WERI-Rb-1 (cell line): Measurements from ENCODE around the gene SDHAF2.
"Not testable (repeated sequence)": the region's sequence is repeated elsewhere in the genome, so short reads cannot be mapped to it uniquely, and the experiment has no call there.

Experiments
- DNase-seq: peaks from one replicate; pipeline ENCODE4 v3.0.0-alpha.2; 2020
- H3K27ac ChIP-seq: fragments of 250-450 bp; sonication (Bioruptor Pico); 2 replicates; pipeline ENCODE4 v1.5.1; 2020; ENCODE audit warnings: mild to moderate bottlenecking, moderate library complexity
- H3K27me3 ChIP-seq: fragments of 250-450 bp; sonication (Bioruptor Pico); 2 replicates; pipeline ENCODE4 v1.5.1; 2021; ENCODE audit warnings: mild to moderate bottlenecking, low read depth, moderate library complexity; ENCODE audit not compliant: insufficient read depth, severe bottlenecking
- H3K36me3 ChIP-seq: fragments of 250-450 bp; sonication (Bioruptor Pico); 2 replicates; pipeline ENCODE4 v1.5.1; 2020; ENCODE audit warnings: mild to moderate bottlenecking, moderate library complexity
- H3K4me3 ChIP-seq: 2 replicates; pipeline ENCODE4 v1.5.1; 2011; ENCODE audit warnings: low read depth, mild to moderate bottlenecking, control low read depth, low read length
- H3K9me3 ChIP-seq: fragments of 250-450 bp; sonication (Bioruptor Pico); 2 replicates; pipeline ENCODE4 v1.5.1; 2021; ENCODE audit warnings: mild to moderate bottlenecking, moderate library complexity; ENCODE audit not compliant: severe bottlenecking
- CTCF ChIP-seq: IDR thresholded peaks from 2 replicates; pipeline ENCODE4 v1.5.1; 2011; ENCODE audit warnings: low read depth, mild to moderate bottlenecking, control low read depth, inconsistent platforms, low read length

The SDHAF2 gene

GRCh38 chr11:61473370-61474012 is 43.6 kb downstream of the SDHAF2 start:
- H3K27me3 ChIP-seq = no peaks in the 10 kb centered on the region
- H3K4me3 ChIP-seq = no peak overlapping the region
- no peak for TF ChIP-seq CTCF
- no peaks in the 10 kb centered on the region for H3K36me3 ChIP-seq
- DNase-seq = no peak
- no peak overlapping the region for H3K27ac ChIP-seq
- H3K9me3 ChIP-seq = no peaks in the 10 kb centered on the region

GRCh38 chr11:61474013-61474643 is 44.2 kb downstream of the SDHAF2 start:
- no peak for TF ChIP-seq CTCF
- Histone ChIP-seq H3K9me3 (no peaks in the 10 kb centered on the region), H3K4me3 (no peak overlapping the region), H3K27ac (no peak overlapping the region), H3K36me3 (no peaks in the 10 kb centered on the region), H3K27me3 (no peaks in the 10 kb centered on the region)
- DNase-seq = no peak

GRCh38 chr11:61475433-61475832 is 45.5 kb downstream of the SDHAF2 start:
- DNase-seq = no peak
- no peak overlapping the region for H3K27ac ChIP-seq
- H3K9me3 ChIP-seq = no peaks in the 10 kb centered on the region
- no peak for TF ChIP-seq CTCF
- no peak overlapping the region for H3K4me3 ChIP-seq
- H3K27me3 ChIP-seq = no peaks in the 10 kb centered on the region
- no peaks in the 10 kb centered on the region for H3K36me3 ChIP-seq

- no peaks in the 10 kb centered on the region for H3K36me3 ChIP-seq
These were observed 46.4 kb downstream of the SDHAF2 start for GRCh38 chr11:61476371-61476770.

GRCh38 chr11:61477126-61477525 is 47.2 kb downstream of the SDHAF2 start:
- TF ChIP-seq CTCF = no peak
- Histone ChIP-seq H3K9me3 (no peaks in the 10 kb centered on the region), H3K27ac (no peak overlapping the region), H3K36me3 (no peaks in the 10 kb centered on the region), H3K4me3 (no peak overlapping the region), H3K27me3 (no peaks in the 10 kb centered on the region)
- DNase-seq = no peak

More at GRCh38 chr11:61476371-61476770, 46.4 kb downstream of the SDHAF2 start:
- no peak overlapping the region for H3K4me3 ChIP-seq
- H3K27ac ChIP-seq = no peak overlapping the region
- TF ChIP-seq CTCF = no peak
- peak; percentile 42 for DNase-seq
- H3K9me3 ChIP-seq = no peaks in the 10 kb centered on the region
- H3K27me3 ChIP-seq = no peaks in the 10 kb centered on the region

- Histone ChIP-seq H3K27me3 (no peaks in the 10 kb centered on the region), H3K9me3 (no peaks in the 10 kb centered on the region), H3K4me3 (no peak overlapping the region), H3K27ac (no peak overlapping the region), H3K36me3 (no peaks in the 10 kb centered on the region)
- peak; percentile 54 for DNase-seq
- peak; percentile 78 for TF ChIP-seq CTCF
These were observed 47.8 kb downstream of the SDHAF2 start for GRCh38 chr11:61477727-61478148.

GRCh38 chr11:61479360-61480058 is 49.6 kb downstream of the SDHAF2 start:
- H3K36me3 ChIP-seq, H3K27ac ChIP-seq, H3K9me3 ChIP-seq, DNase-seq, H3K4me3 ChIP-seq, H3K27me3 ChIP-seq: not testable (repeated sequence)
